Common myeloid progenitor, CD34-positive (primary cell): ENCODE data around the gene RASGRP4.

Experiments used
- CTCF ChIA-PET: fragments of 350-600 bp; sonication (Branson Sonifier 250); formaldehyde crosslinking; loops from one replicate; lab custom pipeline; 2021; ENCODE audit warnings: antibody characterized with exemption; lab: Charles Lee
- POLR2A ChIA-PET: fragments of 350-600 bp; sonication (Branson Sonifier 250); formaldehyde crosslinking; loops from one replicate; lab custom pipeline; 2021; ENCODE audit warnings: antibody characterized with exemption; lab: Charles Lee
- DNase-seq, 3 donors: peaks; one replicate each; pipeline versions ENCODE4 v3.0.0 to v3.0.0-alpha.2; 2013
- H3K27ac ChIP-seq, 2 experiments: 1 replicate in 1 of 2; 2 replicates in 1 of 2; pipeline ENCODE4 v1.7.0; 2013; ENCODE audit warnings: inconsistent platforms in 2 of 2, low read length in 2 of 2, mild to moderate bottlenecking in 2 of 2, low read depth in 1 of 2, moderate library complexity in 1 of 2; ENCODE audit not compliant: severe bottlenecking in 2 of 2, insufficient read depth in 1 of 2, poor library complexity in 1 of 2
- H3K27me3 ChIP-seq, 5 experiments: replicated peaks in 2 of 5; 1 replicate in 3 of 5; 2 replicates in 2 of 5; pipeline versions ENCODE4 v1.6.1 to v1.7.0; 2013; ENCODE audit warnings: low read length in 4 of 5, mild to moderate bottlenecking in 2 of 5, moderate library complexity in 2 of 5, inconsistent platforms in 1 of 5; ENCODE audit not compliant: insufficient read depth in 5 of 5, control insufficient read depth in 4 of 5
- H3K36me3 ChIP-seq, 4 experiments: 1 replicate in 2 of 4; 2 replicates in 2 of 4; pipeline versions ENCODE4 v1.6.1 to v1.7.0; 2013; ENCODE audit warnings: low read length in 3 of 4, control low read depth in 1 of 4, mild to moderate bottlenecking in 1 of 4; ENCODE audit not compliant: control insufficient read depth in 4 of 4, insufficient read depth in 4 of 4
- H3K4me1 ChIP-seq, 4 experiments: 1 replicate in 3 of 4; 2 replicates in 1 of 4; pipeline versions ENCODE4 v1.6.1 to v1.7.1; 2013; ENCODE audit warnings: low read length in 3 of 4, mild to moderate bottlenecking in 3 of 4, control low read depth in 1 of 4, inconsistent platforms in 1 of 4, moderate library complexity in 1 of 4; ENCODE audit not compliant: control insufficient read depth in 4 of 4, insufficient read depth in 4 of 4; ENCODE audit errors: control extremely low read depth in 1 of 4
- H3K4me3 ChIP-seq, 7 experiments: 1 replicate in 4 of 7; 2 replicates in 3 of 7; pipeline versions ENCODE4 v1.5.1 to v1.7.0; 2013; ENCODE audit warnings: mild to moderate bottlenecking in 7 of 7, low read length in 6 of 7, moderate library complexity in 6 of 7, inconsistent platforms in 2 of 7, low read depth in 2 of 7, control low read depth in 1 of 7; ENCODE audit not compliant: insufficient read depth in 4 of 7, control insufficient read depth in 1 of 7; ENCODE audit errors: extremely low read depth in 1 of 7
- H3K9me3 ChIP-seq, 5 experiments: 1 replicate in 4 of 5; 2 replicates in 1 of 5; pipeline versions ENCODE4 v1.6.1 to v1.7.1; 2013; ENCODE audit warnings: low read length in 4 of 5, mild to moderate bottlenecking in 2 of 5, inconsistent platforms in 1 of 5, low read depth in 1 of 5, moderate library complexity in 1 of 5; ENCODE audit not compliant: control insufficient read depth in 4 of 5, insufficient read depth in 2 of 5; ENCODE audit errors: control extremely low read depth in 1 of 5
- WGBS: methylation state at CpG from one replicate; pipeline ENCODE4 v1.1.5; 2013; ENCODE audit not compliant: insufficient coverage; 5-methylcytosine and 5-hydroxymethylcytosine counted together

RASGRP4 gene

DNA sequence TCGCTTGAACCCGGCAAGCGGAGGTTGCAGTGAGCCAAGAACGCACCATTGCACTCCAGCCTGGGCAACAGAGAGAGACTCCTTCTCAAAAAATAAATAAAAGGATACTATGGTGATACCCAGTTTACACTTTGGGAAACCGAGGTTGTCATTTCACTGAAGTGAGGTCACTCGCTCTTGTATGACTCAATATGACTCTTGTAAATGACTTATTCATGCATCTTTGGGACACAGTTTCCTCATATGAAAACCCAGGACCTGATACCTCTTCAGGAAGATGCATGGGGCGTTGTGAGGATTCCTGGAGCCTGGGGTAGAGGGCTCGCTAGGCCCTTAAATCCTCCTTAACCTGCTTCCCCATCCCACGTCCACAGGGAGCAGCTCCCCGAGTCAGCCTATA, 47.2 kb downstream of the RASGRP4 start:
- H3K4me3 ChIP-seq = no peak overlapping the region
- no peak for DNase-seq
- peaks cover 17 to 55% (median 44%) of the 10 kb centered on the region in 4 experiments for H3K36me3 ChIP-seq
- 99% methylated on average over 10 of the region's 10 CpGs for WGBS
- CTCF ChIA-PET = interaction anchor here (1.3 kb wide), 1 partner anchor 24 kb away, joined by 4 read pairs; the partner anchor contains the start of gene FAM98C
- POLR2A ChIA-PET = no interaction called here
- H3K27me3 ChIP-seq = peaks cover 0 to 3% (median 0%) of the 10 kb centered on the region in 5 experiments
- peaks cover 14 to 20% (median 18%) of the 10 kb centered on the region in 4 experiments for H3K4me1 ChIP-seq
- H3K9me3 ChIP-seq = no peaks in the 10 kb centered on the region
- no peak overlapping the region for H3K27ac ChIP-seq

GRCh38 chr19:38377052-38377451, 49.0 kb downstream of the RASGRP4 start:
- H3K27ac ChIP-seq = no peak overlapping the region
- no peaks in the 10 kb centered on the region for H3K9me3 ChIP-seq
- H3K36me3 ChIP-seq = peaks cover 14 to 40% (median 30%) of the 10 kb centered on the region in 4 experiments
- DNase-seq = no peak
- WGBS = 100% methylated on average over 1 of the region's 4 CpGs
- H3K4me1 ChIP-seq = peaks cover 15 to 23% (median 20%) of the 10 kb centered on the region in 4 experiments
- H3K27me3 ChIP-seq = no peaks in the 10 kb centered on the region
- ChIA-PET POLR2A (interaction anchor here (1.2 kb wide), 1 partner anchor 10 kb away, joined by 3 read pairs; no protein-coding TSS in a partner anchor), CTCF (interaction anchor here (1.1 to 1.4 kb wide), 2 partner anchors 43 to 143 kb away, joined by 3 read pairs; no protein-coding TSS in a partner anchor)
- H3K4me3 ChIP-seq = no peak overlapping the region

- Histone ChIP-seq H3K4me1 (peaks cover 15 to 23% (median 20%) of the 10 kb centered on the region in 4 experiments), H3K4me3 (no peak overlapping the region), H3K27me3 (no peaks in the 10 kb centered on the region), H3K9me3 (no peaks in the 10 kb centered on the region), H3K27ac (no peak overlapping the region), H3K36me3 (peaks cover 14 to 35% (median 28%) of the 10 kb centered on the region in 4 experiments)
- no peak for DNase-seq
- 90% methylated on average over 3 of the region's 3 CpGs for WGBS
- ChIA-PET CTCF (interaction anchor here (1.2 to 1.4 kb wide), 2 partner anchors 11 to 42 kb away, joined by 3 to 5 read pairs; partner anchors contain the start of gene GGN), POLR2A (interaction anchor here (1.2 kb wide), 1 partner anchor 10 kb away, joined by 3 read pairs; no protein-coding TSS in a partner anchor)
Measured at GRCh38 chr19:38376576-38376975, 49.4 kb downstream of the RASGRP4 start.

- Histone ChIP-seq H3K4me3 (peak overlapping the region in 6 of 7 experiments; percentile 84 to 97 (median 92)), H3K4me1 (peaks cover 15 to 23% (median 20%) of the 10 kb centered on the region in 4 experiments), H3K27me3 (no peaks in the 10 kb centered on the region), H3K36me3 (peaks cover 6 to 27% (median 21%) of the 10 kb centered on the region in 4 experiments), H3K27ac (peak overlapping the region in 1 of 2 experiments; percentile 95), H3K9me3 (peaks cover 0 to 2% (median 0%) of the 10 kb centered on the region in 5 experiments)
- no peak for DNase-seq
- ChIA-PET POLR2A (interaction anchor here (1.2 kb wide), 1 partner anchor 11 kb away, joined by 3 read pairs; no protein-coding TSS in a partner anchor), CTCF (interaction anchor here (0.7 to 1.4 kb wide), 5 partner anchors 10 to 132 kb away, joined by 3 to 5 read pairs (median 3); partner anchors contain the start of gene GGN)
- WGBS = 100% methylated on average over 2 of the region's 5 CpGs
Measured at GRCh38 chr19:38375748-38376147, 50.3 kb downstream of the RASGRP4 start.

GRCh38 chr19:38375098-38375493, 50.9 kb downstream of the RASGRP4 start:
- 4% methylated on average over 15 of the region's 18 CpGs for WGBS
- Histone ChIP-seq H3K4me3 (peak overlapping the region; percentile 63 to 97 (median 92)), H3K4me1 (peaks cover 15 to 23% (median 20%) of the 10 kb centered on the region in 4 experiments), H3K9me3 (peaks cover 0 to 2% (median 0%) of the 10 kb centered on the region in 5 experiments), H3K27ac (peak overlapping the region; percentile 75 to 95), H3K27me3 (peaks cover 0 to under 1% (median 0%) of the 10 kb centered on the region in 5 experiments), H3K36me3 (peaks cover 5 to 20% (median 17%) of the 10 kb centered on the region in 4 experiments)
- CTCF ChIA-PET = interaction anchor here (1.0 to 1.8 kb wide), 3 partner anchors 12 to 131 kb away, joined by 3 to 5 read pairs (median 3); partner anchors contain the start of gene GGN
- POLR2A ChIA-PET = interaction anchor here (1.2 to 1.7 kb wide), 3 partner anchors 14 to 110 kb away, joined by 6 to 13 read pairs (median 11); partner anchors contain the start of gene CATSPERG
- DNase-seq = no peak

- WGBS = 0% methylated on average over 61 of the region's 65 CpGs
- Histone ChIP-seq H3K4me1 (peaks cover 15 to 23% (median 20%) of the 10 kb centered on the region in 4 experiments), H3K9me3 (peaks cover 0 to 2% (median 0%) of the 10 kb centered on the region in 5 experiments), H3K27me3 (peaks cover 0 to 3% (median 0%) of the 10 kb centered on the region in 5 experiments), H3K4me3 (peak within 1 kb of the TSS; percentile 63 to 97 (median 92)), H3K27ac (peak within 1 kb of the TSS; percentile 75 to 95), H3K36me3 (peaks cover 4 to 17% (median 14%) of the 10 kb centered on the region in 4 experiments)
- ChIA-PET CTCF (interaction anchor here (0.9 to 1.8 kb wide), 8 partner anchors 12 to 140 kb away, joined by 3 to 5 read pairs (median 4); partner anchors contain the start of genes CATSPERG, FAM98C and GGN), POLR2A (interaction anchor here (0.6 to 1.7 kb wide), 6 partner anchors 13 to 109 kb away, joined by 3 to 13 read pairs (median 6); partner anchors contain the start of genes CATSPERG and GGN)
- DNase-seq = peak; percentile 99 to 100 (median 100)
Measured at GRCh38 chr19:38374332-38375097, 51.5 kb downstream of the RASGRP4 start, which contains the start of gene PSMD8. Gene PSMD8, plus strand, starts transcription at chr19:38374571. Its CDS starts 31 bp downstream, at chr19:38374602.
